Left hindlimb (tissue), 1 donor: ENCODE results near the gene SPINK1.
"Not testable (repeated sequence)": the region's sequence is repeated elsewhere in the genome, so short reads cannot be mapped to it uniquely, and the experiment has no call there.

Experiments
- DNase-seq: peaks from one replicate; pipeline ENCODE4 v3.0.0-alpha.2; 2018

Gene SPINK1

GRCh38 chr5:147854331-147854730 is 22.9 kb upstream of the SPINK1 start:
- no peak for DNase-seq

GRCh38 chr5:147853372-147853987 is 22.0 kb upstream of the SPINK1 start:
- no peak for DNase-seq

- no peak for DNase-seq
Measured at GRCh38 chr5:147852365-147852764, 20.9 kb upstream of the SPINK1 start.

GRCh38 chr5:147851578-147851977 is 20.1 kb upstream of the SPINK1 start:
- no peak for DNase-seq

GRCh38 chr5:147849226-147849625 is 17.8 kb upstream of the SPINK1 start:
- DNase-seq = no peak

GRCh38 chr5:147845618-147846017 is 14.1 kb upstream of the SPINK1 start:
- no peak for DNase-seq

GRCh38 chr5:147844846-147845245 is 13.4 kb upstream of the SPINK1 start:
- no peak for DNase-seq

GRCh38 chr5:147842869-147843268 is 11.4 kb upstream of the SPINK1 start:
- DNase-seq = no peak

GRCh38 chr5:147836439-147836838 is 5.0 kb upstream of the SPINK1 start:
- no peak for DNase-seq

GRCh38 chr5:147835386-147835798 is 3.9 kb upstream of the SPINK1 start:
- no peak for DNase-seq

GRCh38 chr5:147832541-147832940 is 1.1 kb upstream of the SPINK1 start:
- DNase-seq = no peak

- DNase-seq = no peak
Measured at GRCh38 chr5:147830035-147830434, 1.4 kb downstream of the SPINK1 start.

GRCh38 chr5:147827017-147827416 is 4.5 kb downstream of the SPINK1 start:
- not testable (repeated sequence) for DNase-seq

GRCh38 chr5:147826361-147826760 is 5.1 kb downstream of the SPINK1 start:
- no peak for DNase-seq

- DNase-seq = peak; percentile 39
Measured at GRCh38 chr5:147822686-147823491, 8.6 kb downstream of the SPINK1 start.

- DNase-seq = not testable (repeated sequence)
Measured at GRCh38 chr5:147822222-147822621, 9.2 kb downstream of the SPINK1 start.

- no peak for DNase-seq
Measured at GRCh38 chr5:147821766-147822165, 9.7 kb downstream of the SPINK1 start.

GRCh38 chr5:147819261-147819770 is 12.2 kb downstream of the SPINK1 start:
- no peak for DNase-seq

GRCh38 chr5:147818290-147818689 is 13.2 kb downstream of the SPINK1 start:
- no peak for DNase-seq

GRCh38 chr5:147813696-147814095 is 17.8 kb downstream of the SPINK1 start:
- no peak for DNase-seq

- no peak for DNase-seq
Measured at GRCh38 chr5:147809830-147810666, 21.4 kb downstream of the SPINK1 start.

- no peak for DNase-seq
Measured at GRCh38 chr5:147805030-147805454, 26.4 kb downstream of the SPINK1 start.

- no peak for DNase-seq
Measured at GRCh38 chr5:147804334-147804733, 27.1 kb downstream of the SPINK1 start.
